Ramos (cell line): Measurements from ENCODE around the gene RAPGEF1.
"Not testable (repeated sequence)": the region's sequence is repeated elsewhere in the genome, so short reads cannot be mapped to it uniquely, and the experiment has no call there.

Source experiments
- in situ Hi-C: fragments of 300-500 bp; cut with MboI; formaldehyde crosslinking; loops from one replicate; pipeline ENCODE4 v1.14.3; 2022; ENCODE audit warnings: low sequenced_read_pairs; ENCODE audit not compliant: unreplicated experiment

RAPGEF1 gene

GRCh38 chr9:131709010-131709770, 30.7 kb downstream of the RAPGEF1 start:
- in situ Hi-C loops: not testable (repeated sequence)

- in situ Hi-C loops: no loop called here
Measured at GRCh38 chr9:131708226-131709002, 31.5 kb downstream of the RAPGEF1 start.

DNA sequence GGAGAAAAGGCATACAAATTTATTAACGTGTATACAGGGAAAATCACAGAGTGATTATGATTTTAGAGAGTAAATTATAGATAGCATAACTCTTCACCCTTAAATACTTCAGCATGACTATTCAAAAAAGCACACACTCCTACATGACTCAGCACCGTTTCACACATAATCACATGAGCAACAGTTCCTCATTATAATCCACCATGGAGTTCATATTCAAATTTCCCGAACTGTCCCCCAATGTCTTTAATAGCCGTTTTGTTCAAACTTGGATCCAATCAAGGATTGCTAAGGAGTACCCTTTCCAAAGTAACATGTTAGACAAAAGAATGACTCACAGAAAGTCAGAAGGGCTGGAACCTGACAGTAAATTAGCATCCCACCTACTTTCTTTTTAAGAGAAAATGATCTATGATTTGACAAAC, 32.1 kb downstream of the RAPGEF1 start:
- in situ Hi-C loops: no loop called here

DNA sequence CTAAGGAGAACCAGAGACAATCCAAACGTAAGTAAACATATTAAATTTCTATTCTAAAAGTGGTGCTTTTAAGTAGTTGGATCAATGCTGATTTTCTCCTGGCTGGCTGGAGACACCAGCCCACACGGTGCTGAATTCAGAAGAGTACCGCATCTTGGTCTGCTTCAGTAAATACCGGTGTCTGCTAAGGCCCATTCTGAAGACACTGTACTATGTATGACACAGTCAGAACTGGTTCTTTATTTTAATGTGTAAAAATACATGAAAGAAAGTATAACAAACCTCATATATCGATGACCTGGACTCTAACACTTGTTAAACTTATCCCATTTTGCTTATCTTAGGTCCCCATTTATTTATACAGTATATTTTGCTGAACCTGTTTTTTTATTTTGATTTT, 32.8 kb downstream of the RAPGEF1 start:
- in situ Hi-C loops: no loop called here

DNA sequence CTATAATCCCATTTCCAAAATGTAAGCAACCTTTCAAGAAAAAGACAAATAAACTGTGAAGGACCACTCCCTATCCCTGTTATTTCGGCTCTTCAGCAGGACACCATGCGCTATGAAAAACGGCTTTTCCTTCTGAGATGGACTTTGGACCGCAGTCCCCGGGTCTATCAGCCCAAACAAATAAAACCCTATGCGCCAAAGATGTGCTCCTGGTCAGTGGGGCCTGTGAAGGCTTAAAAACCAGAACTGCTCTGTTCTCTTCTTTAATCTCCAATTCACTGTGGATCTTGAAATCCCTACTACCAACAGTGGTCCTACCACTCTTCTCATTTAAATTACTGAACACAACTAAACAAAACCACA, 33.3 kb downstream of the RAPGEF1 start:
- in situ Hi-C loops: no loop called here

DNA sequence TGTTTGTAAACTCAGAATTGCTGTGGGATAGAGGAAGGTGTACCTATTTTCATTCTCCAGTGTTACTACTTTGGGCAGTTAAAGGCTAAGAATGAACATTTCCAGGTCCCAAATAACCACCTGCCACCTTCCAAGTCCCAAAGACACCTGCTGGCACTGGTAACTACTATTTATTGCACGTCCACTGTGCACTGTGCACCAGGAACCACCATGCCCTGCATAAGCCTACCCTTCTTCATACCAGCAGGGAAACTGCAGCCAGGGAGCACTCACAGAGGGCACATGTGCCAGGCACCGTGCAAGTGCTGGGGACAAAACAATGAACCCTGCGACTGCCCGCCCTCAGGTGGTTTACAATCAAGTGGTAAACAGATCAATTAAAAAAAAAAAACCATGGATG, 34.9 kb downstream of the RAPGEF1 start:
- in situ Hi-C loops: no loop called here

GRCh38 chr9:131704141-131704983, 35.5 kb downstream of the RAPGEF1 start:
- in situ Hi-C loops: no loop called here

DNA sequence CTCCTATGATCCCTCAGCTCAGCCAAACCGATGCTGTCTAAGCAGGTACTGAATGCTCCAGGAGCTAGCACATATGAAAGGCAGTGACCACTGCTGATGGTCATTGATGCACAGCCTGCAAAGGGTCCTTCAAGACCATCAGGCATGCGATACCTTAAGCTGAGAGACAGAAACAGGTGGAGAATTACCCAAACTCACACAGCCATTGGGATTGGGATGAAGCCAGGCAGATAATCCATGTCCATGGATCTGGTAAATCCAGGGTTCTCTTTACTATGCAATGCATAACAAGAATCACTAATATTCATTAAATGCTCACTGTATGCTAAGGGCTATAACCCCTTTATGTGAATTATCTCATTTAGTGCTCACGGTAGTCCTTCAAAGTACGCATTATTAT, 36.2 kb downstream of the RAPGEF1 start:
- in situ Hi-C loops: no loop called here

- in situ Hi-C loops: no loop called here
Measured at GRCh38 chr9:131702911-131703310, 37.0 kb downstream of the RAPGEF1 start.

GRCh38 chr9:131701789-131702337, 38.0 kb downstream of the RAPGEF1 start:
- in situ Hi-C loops: no loop called here

DNA sequence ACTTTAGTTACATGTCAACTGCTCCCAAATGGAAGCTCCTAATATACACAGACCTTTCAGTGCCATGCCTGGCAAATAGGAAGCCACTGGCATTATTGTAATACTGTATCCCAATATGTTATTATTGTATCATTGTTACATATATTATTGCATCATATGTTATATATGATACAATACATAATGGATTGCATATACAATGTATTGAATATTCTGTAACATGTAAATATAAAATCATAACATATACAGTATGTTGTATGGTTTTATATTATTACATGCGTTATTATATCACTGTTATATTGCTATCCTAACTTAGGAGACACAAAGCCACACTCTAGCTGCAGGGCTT, 38.5 kb downstream of the RAPGEF1 start:
- in situ Hi-C loops: no loop called here

DNA sequence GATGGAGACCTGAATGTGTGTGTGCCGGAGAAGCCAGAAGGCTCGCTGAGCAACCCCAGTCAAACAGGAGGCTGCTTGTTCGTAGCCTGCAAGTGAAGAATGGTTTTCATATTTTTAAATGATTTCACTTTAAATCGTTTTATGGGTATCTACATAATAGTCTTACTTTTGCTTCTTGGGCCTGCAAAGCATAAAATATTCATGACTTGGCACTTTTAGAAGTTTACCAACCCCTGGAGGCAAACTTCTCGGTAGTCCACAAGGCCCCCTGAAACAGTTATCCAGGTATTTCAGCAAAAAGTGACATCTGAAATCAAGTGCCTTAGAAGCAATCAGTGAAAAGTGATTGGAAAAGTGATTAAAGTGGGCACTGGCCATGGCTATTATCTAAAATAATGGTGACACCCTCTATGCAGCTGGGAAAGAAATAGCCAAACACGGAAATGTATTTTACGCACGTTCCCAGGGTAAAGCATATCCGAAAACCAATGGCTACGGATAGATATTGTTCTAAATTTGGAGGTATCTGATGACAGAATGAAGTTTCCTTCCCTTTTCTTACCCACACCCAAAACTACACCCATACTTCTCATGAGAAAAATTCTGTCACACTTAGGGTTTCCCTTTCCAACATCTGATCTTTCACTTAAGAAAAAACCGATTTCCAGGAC, 39.0 kb downstream of the RAPGEF1 start:
- in situ Hi-C loops: no loop called here

DNA sequence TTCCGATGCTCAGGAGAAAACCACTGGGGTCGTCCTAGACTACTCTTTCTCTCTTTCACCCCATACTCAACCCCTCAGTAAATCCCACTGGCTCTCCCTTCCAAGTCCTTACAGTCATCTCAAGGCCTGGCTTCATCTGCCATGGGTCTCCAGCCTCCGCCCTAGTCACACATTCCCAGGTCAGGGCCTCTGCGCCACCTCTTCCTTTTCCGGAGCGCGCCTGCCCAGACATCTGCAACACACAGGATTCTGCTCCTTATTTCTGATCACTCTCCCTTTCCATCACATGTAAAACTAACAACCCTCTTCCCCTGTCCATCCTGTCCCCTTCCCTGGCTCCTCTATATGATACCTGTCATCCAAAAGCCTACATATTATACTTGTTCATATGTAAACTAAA, 39.8 kb downstream of the RAPGEF1 start:
- in situ Hi-C loops: no loop called here

DNA sequence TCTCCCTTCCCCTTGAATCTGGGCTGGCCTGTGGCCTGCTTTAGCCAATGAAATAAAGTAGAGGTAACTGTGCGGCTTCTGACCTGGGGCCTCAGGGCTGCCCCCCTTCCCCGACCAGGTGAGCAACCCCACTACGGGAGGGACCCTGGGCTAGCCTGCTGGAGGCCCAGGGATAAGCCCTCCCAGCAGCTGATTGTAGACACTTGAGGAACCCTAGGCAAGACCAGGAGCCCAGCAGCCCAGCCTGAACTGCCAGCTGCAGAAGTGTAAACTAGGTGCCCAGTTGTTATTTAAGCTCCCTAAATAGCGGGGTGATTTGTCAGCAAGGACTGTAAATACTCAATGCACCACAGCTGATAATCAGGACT, 41.3 kb downstream of the RAPGEF1 start:
- in situ Hi-C loops: no loop called here

GRCh38 chr9:131697908-131698617, 41.8 kb downstream of the RAPGEF1 start:
- in situ Hi-C loops: no loop called here

DNA sequence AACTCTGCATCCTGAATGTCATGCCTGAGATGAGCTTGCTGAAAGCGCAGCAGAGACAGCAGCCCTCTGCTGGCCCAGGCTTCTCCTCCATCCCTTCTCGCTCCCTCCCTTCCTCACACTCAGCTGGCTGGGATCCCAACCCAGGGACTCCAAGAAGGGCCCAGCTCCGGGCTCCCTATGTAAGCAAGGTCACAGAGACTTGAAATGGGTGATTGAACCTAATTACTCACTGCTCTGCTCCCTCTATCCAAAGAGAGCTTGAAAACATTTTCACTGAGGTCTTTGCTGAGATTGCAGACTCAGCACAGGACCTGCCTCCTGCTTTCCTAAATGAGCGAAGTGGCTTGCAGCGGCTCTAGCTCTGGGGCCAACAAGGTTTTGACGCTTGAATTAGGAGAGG, 42.8 kb downstream of the RAPGEF1 start:
- in situ Hi-C loops: no loop called here

DNA sequence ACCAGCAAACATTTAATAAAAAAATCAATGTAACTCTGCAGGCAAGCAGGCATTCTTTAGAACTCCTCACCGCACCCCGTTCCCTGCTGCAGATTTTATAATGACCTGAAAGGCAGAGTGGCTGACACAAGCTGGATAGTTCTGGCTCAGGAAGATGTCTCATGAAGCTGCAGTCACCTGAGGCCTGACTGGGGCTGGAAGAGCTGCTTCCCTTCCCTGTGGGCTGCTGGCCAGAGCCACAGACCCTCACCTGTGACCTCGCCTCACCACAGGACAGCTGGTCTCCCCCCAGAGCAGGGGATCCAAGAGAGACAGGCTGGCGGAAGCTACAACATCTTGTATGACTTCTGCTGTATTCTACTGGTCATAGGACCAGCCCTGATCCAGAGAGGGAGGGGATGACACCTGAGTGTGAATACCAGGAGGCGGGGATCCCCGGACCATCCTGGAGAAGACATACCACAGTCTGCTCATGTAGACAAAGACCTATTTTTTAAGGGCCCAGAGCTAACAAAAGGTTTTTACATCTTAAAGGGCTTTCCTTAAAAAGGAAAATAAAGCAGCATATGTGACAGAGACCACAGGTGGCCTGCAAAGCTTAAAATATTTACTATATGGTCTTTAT, 43.9 kb downstream of the RAPGEF1 start:
- in situ Hi-C loops: no loop called here

DNA sequence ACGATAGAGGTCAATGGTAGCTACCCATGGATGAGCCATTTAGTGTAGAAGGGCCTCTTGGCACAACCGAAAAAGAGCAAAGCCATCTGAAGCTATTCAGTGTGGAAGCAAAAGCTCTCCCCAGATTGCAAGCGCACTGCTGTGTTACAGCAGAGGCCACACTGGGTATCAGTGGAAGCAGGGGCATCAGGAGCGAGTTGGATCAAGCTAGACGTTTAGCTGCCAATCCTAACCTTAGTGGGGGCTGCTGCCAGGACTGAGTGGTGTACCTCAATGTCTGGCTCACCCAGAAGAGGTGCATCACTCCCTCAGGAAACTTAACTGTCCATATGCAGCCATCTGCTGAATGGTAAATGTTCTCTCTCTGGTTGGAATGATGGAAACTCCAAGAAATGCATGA, 44.5 kb downstream of the RAPGEF1 start:
- in situ Hi-C loops: no loop called here
